UCSD-AML1 (cell line): ENCODE results near the gene COPE.

ENCODE experiments used
- DNase-seq: peaks from one replicate; lab custom pipeline; 2025; ENCODE audit not compliant: unreplicated experiment; lab: John Stamatoyannopoulos, UW

Gene COPE

DNA sequence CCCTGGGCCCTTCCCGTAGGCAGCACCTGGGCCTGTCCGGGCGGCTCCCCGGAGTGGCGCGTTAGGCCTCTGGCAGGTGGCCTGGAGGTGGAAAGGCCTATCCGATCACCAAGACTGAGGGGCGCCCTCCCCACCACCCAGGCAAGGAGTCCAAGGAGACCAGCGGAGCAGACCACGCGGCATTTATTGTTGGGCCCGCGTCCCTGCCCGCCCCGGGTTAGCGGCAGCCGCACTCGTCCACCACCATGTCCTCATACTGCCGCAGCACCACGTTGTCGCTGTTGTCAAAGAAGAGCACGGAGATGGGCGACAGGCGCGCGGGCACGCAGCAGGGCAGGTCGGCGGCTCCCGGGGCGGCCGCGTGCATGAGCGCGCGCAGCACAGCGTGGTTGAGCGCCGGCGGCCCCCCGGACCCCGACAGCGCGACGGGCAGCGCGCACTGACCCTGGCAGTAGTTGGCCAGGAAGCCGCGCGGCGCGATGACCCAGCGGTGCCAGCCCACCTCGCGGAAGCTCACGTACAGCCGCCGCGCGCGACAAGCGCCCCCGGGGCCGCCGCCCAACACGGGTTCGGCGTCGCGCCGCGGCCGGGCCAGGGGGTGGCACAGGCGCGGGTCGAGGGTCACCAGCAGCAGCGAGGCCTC, 50.7 kb downstream of the COPE start:
- DNase-seq: no peak

DNA sequence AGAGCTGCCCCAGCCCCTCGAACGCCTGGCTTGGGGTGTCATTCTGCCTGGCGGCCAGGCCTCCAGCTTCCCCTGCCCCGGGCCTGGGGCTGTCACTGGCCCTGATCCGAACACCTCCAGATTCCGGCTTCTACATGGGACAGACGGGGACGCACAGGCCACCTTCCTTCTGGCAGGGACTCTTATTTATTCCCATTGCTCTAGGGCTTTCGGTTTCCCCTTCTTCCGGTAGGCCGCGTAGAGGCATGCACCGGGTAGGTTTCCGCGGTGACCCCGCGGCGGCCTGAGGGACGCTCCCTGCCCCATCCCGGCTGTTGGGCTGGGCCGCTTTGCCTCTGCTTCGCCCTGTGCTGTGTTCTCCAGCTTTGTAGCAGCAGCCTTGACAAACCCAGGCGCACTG, 51.4 kb downstream of the COPE start:
- DNase-seq: no peak

- DNase-seq: no peak
Measured at GRCh38 chr19:18867199-18867598, 52.0 kb downstream of the COPE start.

DNA sequence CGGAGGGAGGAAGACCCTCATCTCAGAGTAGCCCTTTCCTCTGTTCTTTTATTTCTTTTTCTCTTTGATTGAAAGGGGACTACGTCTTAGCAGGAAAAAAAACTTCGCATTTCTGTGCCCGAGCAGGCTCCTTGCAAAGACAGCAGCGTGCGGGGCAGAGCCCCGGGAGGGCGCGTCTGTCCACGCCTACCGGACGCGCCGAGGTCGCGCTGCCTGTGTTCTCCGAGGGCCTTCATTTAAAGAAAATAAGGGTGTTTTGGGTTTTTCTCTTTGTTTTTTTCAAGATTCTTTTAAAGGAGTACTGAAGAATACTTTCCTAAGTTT, 52.4 kb downstream of the COPE start:
- DNase-seq: no peak

GRCh38 chr19:18865973-18866799, 53.0 kb downstream of the COPE start:
- peak; percentile 22 for DNase-seq

- DNase-seq: no peak
Measured at GRCh38 chr19:18865106-18865972, 53.8 kb downstream of the COPE start.

- DNase-seq: no peak
Measured at GRCh38 chr19:18863843-18864362, 55.3 kb downstream of the COPE start.

DNA sequence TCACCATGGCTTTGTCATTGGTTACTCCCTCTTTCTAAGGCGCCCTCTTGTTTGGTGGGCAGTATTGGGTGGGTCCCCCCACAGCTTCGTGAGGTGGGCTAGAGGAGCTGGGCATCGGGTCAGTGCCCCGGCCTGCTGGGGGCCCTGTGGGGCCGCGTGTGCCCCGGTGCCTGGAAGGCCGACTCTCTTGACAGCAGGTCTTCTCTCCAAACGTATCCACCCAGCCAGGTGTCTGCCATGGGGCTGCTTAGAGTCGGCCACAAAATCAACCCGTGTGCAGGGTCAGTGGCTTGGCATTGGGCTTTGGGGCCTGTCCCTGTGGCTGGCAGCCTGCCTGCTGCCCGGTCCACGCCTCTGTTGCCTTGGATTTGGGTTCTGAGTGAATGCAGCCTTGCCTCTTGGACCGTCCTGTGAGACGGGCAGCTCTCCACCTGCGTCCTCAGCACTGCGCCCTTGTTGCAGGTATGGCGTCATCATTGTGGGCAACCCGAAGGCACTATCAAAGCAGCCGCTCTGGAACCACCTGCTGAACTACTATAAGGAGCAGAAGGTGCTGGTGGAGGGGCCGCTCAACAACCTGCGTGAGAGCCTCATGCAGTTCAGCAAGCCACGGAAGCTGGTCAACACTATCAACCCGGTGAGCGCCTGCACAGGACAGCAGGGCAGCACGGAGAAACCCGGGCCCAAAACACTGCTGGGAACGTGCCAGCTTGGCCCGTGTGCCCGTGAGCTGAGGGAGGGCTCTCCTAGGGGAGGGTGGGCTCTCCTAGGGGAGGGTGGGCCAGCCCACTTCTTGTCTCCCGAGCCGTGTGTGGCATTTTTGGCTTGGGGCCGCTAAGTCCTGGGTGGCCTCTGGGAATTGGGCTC, 56.0 kb downstream of the COPE start:
- no peak for DNase-seq

DNA sequence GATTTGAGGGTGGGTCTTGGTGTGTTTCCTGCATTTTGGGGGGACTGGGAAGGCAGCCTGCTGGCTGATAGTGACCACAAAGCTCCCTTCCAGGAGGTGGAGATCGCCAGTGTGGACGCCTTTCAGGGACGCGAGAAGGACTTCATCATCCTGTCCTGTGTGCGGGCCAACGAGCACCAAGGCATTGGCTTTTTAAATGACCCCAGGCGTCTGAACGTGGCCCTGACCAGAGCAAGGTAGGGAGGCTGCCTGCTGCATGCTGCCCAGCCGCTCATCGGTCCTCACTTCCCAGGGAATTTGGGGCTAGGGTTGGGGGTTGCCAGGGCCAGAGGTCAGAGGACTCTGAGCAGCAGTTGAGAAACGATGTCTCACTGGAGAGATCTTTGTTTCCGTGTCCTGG, 57.3 kb downstream of the COPE start:
- DNase-seq: no peak

DNA sequence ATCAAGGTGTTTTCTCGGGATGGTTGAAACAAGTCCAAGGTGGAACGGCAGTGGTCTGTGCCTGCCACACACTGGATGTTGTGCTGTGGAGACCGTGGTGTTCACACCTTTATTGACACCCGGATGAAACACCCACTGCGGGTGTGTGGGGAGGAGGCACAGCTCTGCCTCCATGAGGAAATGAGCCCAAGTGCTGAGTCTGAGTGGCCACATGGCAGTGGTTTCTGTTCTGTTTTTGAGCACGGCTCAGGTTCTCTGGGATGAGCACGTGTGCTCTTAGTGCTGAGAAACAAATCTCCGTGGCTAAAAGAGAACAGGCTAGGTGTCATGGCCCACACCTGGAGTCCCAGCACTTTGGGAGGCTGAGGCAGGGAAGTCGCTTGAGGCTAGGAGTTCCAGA, 58.0 kb downstream of the COPE start:
- DNase-seq: no peak

- no peak for DNase-seq
Measured at GRCh38 chr19:18860725-18861124, 58.5 kb downstream of the COPE start.

- no peak for DNase-seq
Measured at GRCh38 chr19:18860302-18860700, 58.9 kb downstream of the COPE start.

GRCh38 chr19:18859676-18860301, 59.4 kb downstream of the COPE start:
- DNase-seq: no peak

- no peak for DNase-seq
Measured at GRCh38 chr19:18858906-18859646, 60.1 kb downstream of the COPE start.

DNA sequence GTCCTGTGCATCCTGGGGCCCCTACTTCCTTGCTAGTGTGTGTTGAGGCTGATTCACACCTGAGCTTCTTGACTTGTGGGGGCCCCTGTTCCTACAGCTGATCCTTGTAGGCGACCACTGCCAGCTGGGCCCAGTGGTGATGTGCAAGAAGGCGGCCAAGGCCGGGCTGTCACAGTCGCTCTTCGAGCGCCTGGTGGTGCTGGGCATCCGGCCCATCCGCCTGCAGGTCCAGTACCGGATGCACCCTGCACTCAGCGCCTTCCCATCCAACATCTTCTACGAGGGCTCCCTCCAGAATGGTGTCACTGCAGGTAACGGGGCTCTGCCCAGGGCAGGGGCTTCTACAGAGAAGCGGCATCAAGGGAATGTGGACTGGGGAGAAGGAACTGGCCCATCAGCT, 62.0 kb downstream of the COPE start:
- DNase-seq: no peak

- peak; percentile 17 for DNase-seq
Measured at GRCh38 chr19:18856385-18857126, 62.6 kb downstream of the COPE start.

GRCh38 chr19:18855647-18856384, 63.4 kb downstream of the COPE start:
- no peak for DNase-seq

DNA sequence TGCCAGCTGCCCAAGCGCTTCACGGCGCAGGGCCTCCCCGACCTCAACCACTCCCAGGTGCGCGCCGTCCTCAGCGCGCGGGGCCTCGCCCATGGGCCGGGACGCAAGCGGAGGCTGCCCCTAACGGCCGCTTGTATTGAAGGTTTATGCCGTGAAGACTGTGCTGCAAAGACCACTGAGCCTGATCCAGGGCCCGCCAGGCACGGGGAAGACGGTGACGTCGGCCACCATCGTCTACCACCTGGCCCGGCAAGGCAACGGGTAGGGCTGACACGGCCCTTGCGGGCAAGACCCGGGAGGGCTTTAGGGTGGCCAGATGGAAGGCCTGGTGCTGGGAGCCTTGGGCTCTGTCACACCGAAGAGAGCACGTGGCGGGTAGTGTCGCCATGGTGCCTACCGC, 64.2 kb downstream of the COPE start:
- no peak for DNase-seq
